Stimulated activated CD8-positive, alpha-beta memory T cell treated with anti-CD3 and anti-CD28 coated beads, Interleukin-12 subunit alpha, Interleukin-12 subunit beta, amount 100 ng/mL, for 24 hours (primary cell): ENCODE results near the gene AUTS2.

Experiments
- DNase-seq: peaks from one replicate; pipeline ENCODE4 v3.0.0-alpha.2; 2020; ENCODE audit errors: extremely low read depth

Gene AUTS2

GRCh38 chr7:70693321-70693685 is 1095.0 kb downstream of the AUTS2 start:
- DNase-seq = no peak

- DNase-seq = no peak
Observed at GRCh38 chr7:70693686-70694433, 1095.6 kb downstream of the AUTS2 start.

- no peak for DNase-seq
Observed at GRCh38 chr7:70694434-70694970, 1096.2 kb downstream of the AUTS2 start.

DNA sequence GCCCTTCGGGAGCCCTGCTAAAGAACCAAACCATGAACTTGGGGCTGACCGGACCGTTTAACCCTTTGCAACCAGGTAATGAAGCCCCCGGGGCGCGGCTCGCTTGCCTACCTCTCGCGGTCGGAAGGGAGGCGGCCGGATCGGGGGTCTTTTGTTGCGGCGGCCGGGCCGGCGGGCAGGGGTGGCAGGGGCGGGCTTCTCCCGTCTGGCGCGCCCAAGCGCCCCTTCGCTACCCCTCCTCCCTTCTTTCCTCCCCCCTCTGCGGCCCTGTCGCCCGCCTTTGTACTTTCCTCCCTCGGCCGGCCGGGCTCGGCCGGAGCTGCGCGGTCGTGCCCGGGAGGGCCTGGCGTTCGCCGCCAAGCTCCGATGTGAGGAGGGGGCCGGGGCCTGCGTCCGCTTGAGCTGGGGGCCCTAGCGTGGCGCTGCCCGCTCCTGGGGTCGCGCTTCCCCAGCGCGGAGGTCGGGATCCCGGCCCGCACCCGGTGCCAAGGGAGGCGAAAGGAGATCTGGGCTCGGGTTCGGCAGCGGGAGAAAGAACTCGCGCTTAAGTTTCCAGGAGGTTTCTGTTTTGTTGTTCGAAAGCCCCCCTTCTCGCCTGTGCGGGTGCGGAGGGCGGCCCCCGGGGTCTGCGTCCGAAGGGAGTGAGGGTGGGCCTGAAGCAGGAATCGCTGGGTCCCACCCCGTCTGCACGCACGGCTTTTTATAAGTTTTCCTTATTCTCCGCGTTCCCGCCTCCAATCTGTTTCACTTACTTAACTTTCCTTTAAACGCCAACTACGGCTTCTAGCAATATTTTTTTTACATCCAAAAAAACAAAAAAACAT is 1096.9 kb downstream of the AUTS2 start:
- no peak for DNase-seq

DNA sequence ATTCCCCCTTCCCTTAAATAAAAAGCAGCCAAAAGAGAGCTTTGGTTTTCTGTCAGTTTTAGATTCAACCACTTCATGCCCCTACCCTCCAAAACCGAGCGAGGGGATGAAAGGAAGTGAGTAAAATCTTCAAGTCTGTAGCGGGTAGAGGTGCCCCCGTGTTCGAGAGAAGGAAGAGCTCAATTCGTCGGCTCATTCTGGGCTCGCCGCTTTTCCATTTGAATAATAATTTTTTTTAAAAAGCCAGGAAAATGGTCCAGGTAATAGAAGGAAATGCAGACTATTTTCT is 1097.5 kb downstream of the AUTS2 start:
- no peak for DNase-seq

DNA sequence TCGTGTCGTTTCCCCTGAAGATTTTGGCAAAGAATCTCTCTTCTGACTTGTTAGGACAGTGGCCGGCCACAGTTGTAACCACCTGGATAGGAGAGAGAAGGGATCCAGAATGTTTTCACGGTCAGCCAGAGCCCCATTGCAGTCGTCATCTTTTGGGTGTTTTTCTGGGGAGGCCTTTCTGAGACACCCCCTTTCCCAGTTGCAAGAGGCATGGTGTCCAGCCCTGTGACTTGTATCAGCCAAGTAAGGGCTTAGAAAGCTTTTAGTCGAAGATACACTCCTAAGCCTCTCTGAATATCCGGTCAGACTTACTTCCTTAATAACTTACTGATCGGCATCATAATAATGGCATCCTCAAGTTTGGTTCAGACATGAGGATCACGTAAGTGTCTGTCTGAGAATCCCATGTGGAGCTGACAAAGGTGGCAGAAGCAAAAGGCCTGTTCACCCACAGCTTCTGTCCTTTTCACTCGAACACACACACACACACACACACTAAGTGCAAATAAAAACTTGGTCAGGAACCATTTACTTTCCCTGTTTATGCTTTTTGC is 1098.0 kb downstream of the AUTS2 start:
- DNase-seq = no peak

DNA sequence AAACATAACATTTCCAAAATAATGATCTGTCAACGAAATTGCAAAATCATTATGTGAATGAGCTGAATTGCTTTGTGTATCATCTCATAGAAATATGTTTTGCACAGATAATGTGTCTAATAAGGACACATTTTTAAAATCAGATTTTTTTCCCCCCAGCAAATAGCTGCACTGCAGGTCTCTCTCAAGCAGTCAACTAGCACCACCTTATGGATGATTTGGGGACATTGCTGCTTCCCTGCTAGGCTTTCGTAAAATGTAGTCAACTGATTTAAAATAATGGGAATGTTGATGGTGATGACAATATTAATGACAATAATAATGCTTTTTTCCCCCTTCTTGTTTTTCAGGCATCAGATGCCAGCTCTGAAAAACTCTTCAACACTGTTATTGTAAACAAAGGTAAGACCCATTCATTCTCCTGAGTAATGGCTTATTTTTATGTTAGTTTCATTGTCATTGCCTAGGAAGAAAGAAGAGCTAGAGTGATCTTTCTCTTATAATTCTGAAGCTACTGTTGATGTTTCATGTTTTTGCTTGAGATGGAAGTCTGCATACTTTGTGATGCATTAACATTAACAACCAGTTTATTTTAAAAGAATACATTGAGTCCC is 1100.1 kb downstream of the AUTS2 start:
- no peak for DNase-seq

- no peak for DNase-seq
Observed at GRCh38 chr7:70699271-70699670, 1101.0 kb downstream of the AUTS2 start.

- DNase-seq = no peak
Observed at GRCh38 chr7:70700055-70700940, 1102.0 kb downstream of the AUTS2 start.

DNA sequence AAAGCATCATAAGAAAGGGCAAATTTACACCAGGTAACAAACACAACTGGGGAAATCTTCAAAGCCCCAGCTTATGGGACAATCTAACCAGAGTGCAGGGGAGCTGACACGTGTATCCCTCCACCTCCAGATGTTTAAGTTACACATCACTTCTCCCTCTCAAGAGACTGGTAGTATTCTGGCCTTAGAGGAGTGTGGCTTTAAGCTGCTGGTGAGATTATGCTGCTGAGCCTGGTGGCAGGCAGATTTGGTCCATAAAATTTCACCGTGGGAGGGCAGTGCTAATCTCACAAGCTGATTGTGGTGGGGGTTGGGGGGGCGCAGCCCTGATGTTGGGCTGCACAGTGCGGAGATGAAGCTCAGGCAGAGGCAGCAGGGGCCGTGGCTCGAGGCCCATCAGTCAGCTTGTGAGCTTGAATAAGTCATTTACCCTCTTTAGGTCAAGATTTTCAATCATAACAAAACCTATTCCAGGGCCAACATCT is 1102.7 kb downstream of the AUTS2 start:
- DNase-seq = no peak

DNA sequence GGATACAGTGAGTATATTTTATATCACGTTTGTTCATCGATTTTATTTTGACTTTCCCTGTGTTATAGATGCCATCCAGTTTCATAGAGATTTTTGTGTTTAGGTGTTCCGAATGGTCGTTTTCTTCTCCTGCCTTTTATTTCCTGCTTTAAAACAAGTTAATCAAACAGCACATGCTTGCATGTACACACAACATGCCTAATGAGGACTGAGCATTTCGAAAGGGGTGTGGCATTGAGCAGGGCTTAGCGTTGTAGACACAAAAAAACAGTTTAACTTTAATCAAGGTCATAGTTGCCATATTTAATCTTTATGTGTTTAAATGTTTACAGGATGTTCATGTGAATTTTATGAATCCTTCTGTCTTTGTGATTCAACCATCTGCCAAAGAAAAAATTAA is 1103.2 kb downstream of the AUTS2 start:
- no peak for DNase-seq

GRCh38 chr7:70701991-70702390 is 1103.7 kb downstream of the AUTS2 start:
- DNase-seq = no peak

DNA sequence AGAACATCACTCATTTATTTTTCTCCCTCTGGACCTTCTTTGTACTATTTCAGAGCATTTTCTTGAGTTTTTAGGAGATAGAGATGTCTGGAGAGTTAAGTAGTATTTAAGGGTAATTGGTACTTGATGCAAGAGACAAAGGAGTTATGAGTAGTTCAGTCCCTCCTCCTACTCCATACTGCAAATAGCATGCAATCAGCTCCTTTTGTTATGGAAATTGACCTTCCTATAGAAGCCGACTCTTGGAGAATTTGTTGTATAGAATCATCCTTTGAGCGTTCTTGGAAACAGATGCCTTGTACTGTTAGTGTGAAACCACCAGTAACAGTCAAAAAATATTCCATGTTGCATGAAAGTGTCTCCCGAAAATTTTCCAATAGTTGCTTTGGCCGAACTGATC is 1105.5 kb downstream of the AUTS2 start:
- DNase-seq = no peak

DNA sequence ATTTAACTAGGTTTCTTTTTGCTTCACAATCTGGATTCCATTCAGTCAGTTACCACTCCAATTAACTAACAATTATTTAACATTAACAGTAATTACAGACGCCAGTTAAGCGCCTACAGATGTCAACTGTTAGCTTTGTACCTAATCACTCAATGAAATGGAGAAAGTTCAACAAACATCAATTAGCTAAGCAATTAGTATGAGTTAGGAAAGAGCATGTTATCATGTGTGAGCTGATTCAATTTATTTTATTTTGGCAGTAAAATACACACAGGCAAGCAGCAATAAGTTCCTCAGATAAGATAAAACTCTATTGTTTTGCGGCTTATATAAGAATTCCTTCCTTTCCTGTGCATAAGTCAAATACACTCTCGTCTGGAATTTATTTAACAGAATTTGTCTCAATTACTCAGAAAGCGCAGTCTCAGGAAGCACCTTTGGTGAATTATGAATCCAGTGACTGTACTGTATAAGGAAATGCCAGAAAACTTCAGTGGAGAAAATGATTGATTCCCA is 1106.6 kb downstream of the AUTS2 start:
- DNase-seq = no peak

DNA sequence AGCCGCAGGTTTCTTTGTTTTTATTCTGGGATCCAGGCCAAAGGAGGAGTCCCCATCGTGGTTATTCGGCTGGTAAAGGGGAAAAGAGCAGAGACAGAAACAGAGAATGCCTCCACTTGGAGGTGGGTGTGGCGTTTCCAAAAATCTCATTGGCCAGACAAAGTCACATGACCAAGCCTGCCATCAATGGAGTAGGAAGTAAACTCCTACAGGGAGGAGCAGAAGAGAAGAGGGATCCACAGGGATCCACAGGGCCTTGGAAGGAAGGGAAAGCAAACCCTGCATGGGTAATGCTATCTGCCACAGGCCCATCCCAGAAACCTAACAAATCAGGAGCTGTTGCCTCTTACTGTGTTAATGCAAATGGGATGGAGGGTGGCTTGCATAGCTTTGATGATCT is 1107.9 kb downstream of the AUTS2 start:
- no peak for DNase-seq

- no peak for DNase-seq
Observed at GRCh38 chr7:70706698-70707097, 1108.4 kb downstream of the AUTS2 start.

DNA sequence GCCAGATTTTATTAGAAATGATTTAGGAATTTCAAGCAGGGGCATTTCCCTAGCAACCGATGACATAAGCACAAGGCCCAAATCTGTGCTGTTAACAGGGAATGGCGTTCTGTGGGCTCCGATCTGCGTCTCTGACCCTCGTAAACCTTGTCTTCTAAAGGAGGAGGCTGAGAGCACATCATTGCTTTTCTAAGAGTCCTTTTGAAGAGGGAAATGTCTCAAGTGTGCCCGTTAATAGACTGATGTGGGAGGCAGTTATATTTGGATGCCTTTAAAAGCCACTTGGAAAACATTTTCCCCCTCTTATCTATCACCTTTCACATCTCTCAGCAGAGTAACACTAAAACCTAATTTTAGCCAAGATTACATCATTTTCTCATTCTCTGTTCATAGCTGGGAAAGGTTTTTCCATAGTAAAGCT is 1109.6 kb downstream of the AUTS2 start:
- DNase-seq = no peak

DNA sequence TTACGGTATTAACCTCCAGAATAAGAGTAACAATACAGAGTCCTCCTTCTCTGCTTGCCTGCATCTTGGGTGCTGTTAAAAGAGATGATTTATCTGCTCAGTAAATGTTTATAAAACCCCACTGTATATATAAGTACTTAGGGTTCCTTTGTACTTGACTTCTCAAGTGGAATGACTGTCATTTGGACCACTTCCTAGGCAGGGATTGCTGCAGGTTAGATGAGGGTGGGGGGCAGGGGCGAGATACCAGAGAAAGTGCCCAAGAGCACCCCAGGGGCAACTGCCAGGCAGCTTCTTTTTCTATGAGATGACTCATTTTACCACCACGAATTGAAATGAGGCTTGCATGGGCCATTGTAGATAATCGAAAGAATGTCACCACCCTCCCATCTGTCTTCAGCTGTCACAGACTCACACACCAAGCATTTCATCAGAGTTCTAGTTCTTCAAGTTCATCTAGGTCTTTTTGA is 1111.8 kb downstream of the AUTS2 start:
- DNase-seq = no peak

- DNase-seq = no peak
Observed at GRCh38 chr7:70710651-70711050, 1112.4 kb downstream of the AUTS2 start.

GRCh38 chr7:70711452-70711851 is 1113.2 kb downstream of the AUTS2 start:
- no peak for DNase-seq

GRCh38 chr7:70712942-70713341 is 1114.7 kb downstream of the AUTS2 start:
- DNase-seq = no peak
